KOPT-K1 (cell line): ENCODE results near the gene ADCK2.
A peak's percentile ranks its signal among the peaks of the same experiment; 100 is the strongest.
"Not testable (repeated sequence)": the region's sequence is repeated elsewhere in the genome, so short reads cannot be mapped to it uniquely, and the experiment has no call there.

Source experiments
- H3K27ac ChIP-seq: fragments of 200-600 bp; sonication (generic); 2 replicates; pipeline ENCODE4 v1.5.1; 2016; ENCODE audit warnings: antibody characterized with exemption, mild to moderate bottlenecking, low read depth, low read length; ENCODE audit not compliant: poor library complexity, severe bottlenecking
- H3K36me3 ChIP-seq: fragments of 200-600 bp; sonication (generic); 2 replicates; pipeline ENCODE4 v1.5.1; 2017; ENCODE audit warnings: antibody characterized with exemption, mild to moderate bottlenecking, low read length, moderate library complexity; ENCODE audit not compliant: insufficient read depth
- H3K9me3 ChIP-seq: fragments of 200-600 bp; sonication (generic); 2 replicates; pipeline ENCODE4 v1.5.1; 2017; ENCODE audit warnings: antibody characterized with exemption, low read length, mild to moderate bottlenecking; ENCODE audit not compliant: insufficient read depth, poor library complexity, severe bottlenecking

ADCK2 gene

GRCh38 chr7:140656548-140657515, 15.9 kb upstream of the ADCK2 start:
- Histone ChIP-seq H3K36me3 (no peaks in the 10 kb centered on the region), H3K27ac (peak overlapping the region; percentile 61), H3K9me3 (no peaks in the 10 kb centered on the region)

DNA sequence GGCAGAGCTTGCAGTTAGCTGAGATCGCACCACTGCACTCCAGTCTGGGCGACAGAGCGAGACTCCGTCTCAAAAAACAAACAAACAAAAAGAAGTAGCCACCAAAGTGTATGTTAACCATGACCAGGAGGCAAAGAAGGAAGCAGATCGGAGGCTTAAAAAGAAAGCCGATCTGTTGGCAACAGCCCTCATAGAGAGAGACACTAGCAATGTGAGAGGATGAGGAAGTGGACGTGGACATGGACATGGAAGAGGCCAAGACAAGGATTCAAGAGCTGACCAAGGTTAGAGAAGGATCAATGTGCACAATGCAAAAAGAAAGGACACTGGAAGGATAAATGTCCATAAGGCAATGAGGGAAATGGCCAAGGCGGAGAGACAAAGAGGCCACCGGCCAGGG, 14.9 kb upstream of the ADCK2 start:
- Histone ChIP-seq H3K9me3 (no peaks in the 10 kb centered on the region), H3K36me3 (no peaks in the 10 kb centered on the region), H3K27ac (no peak overlapping the region)

DNA sequence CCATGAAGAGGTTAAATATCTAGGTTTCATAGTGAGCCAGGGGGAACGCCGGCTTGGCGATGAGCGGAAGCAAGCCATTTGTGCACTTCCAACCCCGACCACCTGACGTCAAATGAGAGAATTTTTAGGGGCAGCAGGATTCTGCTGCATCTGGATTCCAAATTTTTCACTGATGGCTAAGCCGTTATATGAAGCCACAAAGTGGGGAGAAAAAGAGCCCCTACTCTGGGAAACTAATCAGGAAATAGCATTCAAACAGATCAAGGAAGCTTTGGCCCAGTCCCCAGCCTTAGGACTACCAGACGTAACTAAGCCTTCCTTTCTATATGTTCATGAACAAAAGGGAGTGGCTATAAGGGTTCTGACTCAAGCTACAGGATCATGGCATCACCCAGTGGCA, 12.9 kb upstream of the ADCK2 start:
- H3K36me3 ChIP-seq: no peaks in the 10 kb centered on the region
- H3K27ac ChIP-seq: no peak overlapping the region
- no peaks in the 10 kb centered on the region for H3K9me3 ChIP-seq

DNA sequence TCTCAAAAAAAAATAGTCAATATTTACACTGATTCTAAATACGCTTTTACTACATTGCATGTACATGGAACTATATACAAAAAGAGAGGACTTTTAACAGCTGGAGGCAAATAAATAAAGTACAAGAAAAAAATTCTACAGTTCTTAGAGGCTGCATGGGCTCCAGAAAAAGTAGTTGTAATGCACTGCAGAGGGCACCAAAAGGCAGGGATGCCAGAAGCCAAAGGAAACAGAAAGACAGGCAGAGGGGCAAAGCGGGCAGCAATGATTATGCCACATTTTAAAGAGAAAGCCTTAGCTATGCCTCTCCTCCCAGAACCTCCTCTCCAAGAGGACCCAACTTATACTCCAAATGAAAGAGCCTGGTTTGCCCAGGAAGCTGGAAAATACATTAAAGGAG, 11.6 kb upstream of the ADCK2 start:
- no peaks in the 10 kb centered on the region for H3K36me3 ChIP-seq
- H3K27ac ChIP-seq: no peak overlapping the region
- no peaks in the 10 kb centered on the region for H3K9me3 ChIP-seq

- H3K36me3 ChIP-seq, H3K27ac ChIP-seq, H3K9me3 ChIP-seq: not testable (repeated sequence)
Observed at GRCh38 chr7:140662938-140663337, 9.8 kb upstream of the ADCK2 start.

- no peaks in the 10 kb centered on the region for H3K36me3 ChIP-seq
- H3K9me3 ChIP-seq: no peaks in the 10 kb centered on the region
- H3K27ac ChIP-seq: no peak overlapping the region
Observed at GRCh38 chr7:140667476-140667875, 5.3 kb upstream of the ADCK2 start.

GRCh38 chr7:140668641-140669040, 4.1 kb upstream of the ADCK2 start:
- no peaks in the 10 kb centered on the region for H3K9me3 ChIP-seq
- no peaks in the 10 kb centered on the region for H3K36me3 ChIP-seq
- no peak overlapping the region for H3K27ac ChIP-seq

DNA sequence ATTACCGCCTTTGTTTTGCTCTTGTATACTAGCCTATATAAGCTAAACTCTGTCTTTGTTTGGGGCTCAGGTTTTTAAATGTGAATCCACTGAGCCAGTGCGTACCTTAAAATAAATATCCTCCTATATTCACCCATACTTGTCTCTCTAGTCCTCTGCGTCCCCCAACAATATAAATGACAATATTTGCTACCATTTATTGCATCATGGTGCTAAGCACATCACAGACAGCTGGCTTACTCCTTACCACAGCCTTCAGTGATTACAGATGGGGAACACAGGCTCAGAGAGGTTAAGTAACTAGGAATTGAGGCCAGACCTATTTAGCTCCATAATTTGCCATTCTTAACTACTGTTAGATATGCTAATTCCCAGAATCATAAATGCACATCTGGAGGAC, 3.4 kb upstream of the ADCK2 start:
- no peak overlapping the region for H3K27ac ChIP-seq
- no peaks in the 10 kb centered on the region for H3K36me3 ChIP-seq
- H3K9me3 ChIP-seq: no peaks in the 10 kb centered on the region

DNA sequence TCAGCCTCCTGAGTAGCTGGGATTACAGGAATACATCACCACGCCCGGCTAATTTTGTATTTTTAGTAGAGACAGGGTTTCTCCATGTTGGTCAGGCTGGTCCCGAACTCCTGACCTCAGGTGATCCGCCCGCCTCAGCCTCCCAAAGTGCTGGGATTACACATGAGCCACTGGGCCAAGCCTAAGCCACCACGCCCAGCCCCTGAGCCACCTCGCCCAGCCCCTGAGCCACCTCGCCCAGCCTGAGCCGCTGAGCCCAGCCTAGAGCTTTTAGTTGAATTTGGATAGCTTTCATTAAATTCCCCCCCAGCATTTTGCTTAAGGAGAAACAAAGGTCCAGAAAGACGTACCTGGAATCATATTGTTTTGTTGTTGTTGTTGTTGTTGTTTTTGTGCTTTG, 2.9 kb upstream of the ADCK2 start:
- not testable (repeated sequence) for H3K27ac ChIP-seq, H3K9me3 ChIP-seq, H3K36me3 ChIP-seq

DNA sequence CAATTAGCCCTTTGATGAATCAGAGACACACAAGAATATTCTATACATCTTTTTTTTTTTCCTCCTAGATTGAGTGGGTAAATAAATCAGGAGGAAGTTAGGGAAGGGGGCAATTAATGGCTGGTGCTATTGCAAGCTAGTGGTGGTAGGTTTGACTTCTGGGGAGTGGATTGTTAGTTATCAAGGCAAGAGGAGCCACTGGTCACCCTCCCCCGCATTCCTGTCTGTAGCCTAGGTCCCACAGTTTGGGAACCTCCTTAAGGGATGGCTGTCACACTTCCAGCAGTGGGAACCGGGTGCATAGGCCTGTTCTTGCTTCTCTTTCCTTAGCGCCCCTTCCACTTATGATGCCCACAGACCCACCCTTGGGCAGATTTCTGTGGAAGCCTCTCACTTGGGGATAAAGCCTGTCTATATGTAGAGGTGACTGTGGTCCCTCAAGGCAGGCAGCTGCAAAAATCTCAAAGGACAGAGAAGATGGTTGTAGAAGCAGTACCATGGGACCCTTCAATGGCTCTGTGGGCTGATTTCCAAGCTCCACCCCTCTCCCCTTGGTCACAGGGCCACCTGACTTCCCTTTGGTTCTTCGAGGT, 2.3 kb upstream of the ADCK2 start:
- peaks cover 2% of the 10 kb centered on the region for H3K36me3 ChIP-seq
- H3K27ac ChIP-seq: no peak overlapping the region
- H3K9me3 ChIP-seq: no peaks in the 10 kb centered on the region

- Histone ChIP-seq H3K36me3 (peaks cover 17% of the 10 kb centered on the region), H3K27ac (peak overlapping the region; percentile 89), H3K9me3 (no peaks in the 10 kb centered on the region)
Observed at GRCh38 chr7:140671966-140672365, 779 bp upstream of the ADCK2 start.

- Histone ChIP-seq H3K27ac (peak overlapping the region; percentile 89), H3K36me3 (peaks cover 29% of the 10 kb centered on the region), H3K9me3 (no peaks in the 10 kb centered on the region)
Observed at GRCh38 chr7:140673063-140673773, 473 bp downstream of the ADCK2 start.

GRCh38 chr7:140673774-140674155, 1.0 kb downstream of the ADCK2 start:
- Histone ChIP-seq H3K27ac (peak overlapping the region; percentile 89), H3K36me3 (peaks cover 34% of the 10 kb centered on the region), H3K9me3 (no peaks in the 10 kb centered on the region)

DNA sequence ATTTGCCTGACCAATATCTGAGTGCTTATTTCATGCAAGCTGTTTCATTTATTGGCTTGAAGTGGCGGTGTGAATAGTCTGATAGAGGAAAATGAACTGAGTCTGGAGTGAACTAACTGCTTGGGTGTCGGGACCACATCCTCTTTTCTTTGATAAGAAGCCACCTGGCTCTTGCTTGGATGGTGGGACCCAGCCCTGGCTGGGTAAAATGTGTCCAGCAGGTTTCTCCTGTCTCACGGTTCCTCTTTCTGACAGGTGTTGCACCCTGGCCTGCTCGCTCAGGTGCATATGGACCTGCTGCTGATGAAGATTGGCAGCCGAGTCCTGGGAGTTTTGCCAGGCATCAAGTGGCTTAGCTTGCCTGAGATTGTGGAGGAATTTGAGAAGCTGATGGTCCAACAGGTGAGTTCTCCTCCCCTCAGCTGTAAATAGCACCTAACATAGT, 1.6 kb downstream of the ADCK2 start:
- H3K36me3 ChIP-seq: peaks cover 40% of the 10 kb centered on the region
- no peak overlapping the region for H3K27ac ChIP-seq
- no peaks in the 10 kb centered on the region for H3K9me3 ChIP-seq

DNA sequence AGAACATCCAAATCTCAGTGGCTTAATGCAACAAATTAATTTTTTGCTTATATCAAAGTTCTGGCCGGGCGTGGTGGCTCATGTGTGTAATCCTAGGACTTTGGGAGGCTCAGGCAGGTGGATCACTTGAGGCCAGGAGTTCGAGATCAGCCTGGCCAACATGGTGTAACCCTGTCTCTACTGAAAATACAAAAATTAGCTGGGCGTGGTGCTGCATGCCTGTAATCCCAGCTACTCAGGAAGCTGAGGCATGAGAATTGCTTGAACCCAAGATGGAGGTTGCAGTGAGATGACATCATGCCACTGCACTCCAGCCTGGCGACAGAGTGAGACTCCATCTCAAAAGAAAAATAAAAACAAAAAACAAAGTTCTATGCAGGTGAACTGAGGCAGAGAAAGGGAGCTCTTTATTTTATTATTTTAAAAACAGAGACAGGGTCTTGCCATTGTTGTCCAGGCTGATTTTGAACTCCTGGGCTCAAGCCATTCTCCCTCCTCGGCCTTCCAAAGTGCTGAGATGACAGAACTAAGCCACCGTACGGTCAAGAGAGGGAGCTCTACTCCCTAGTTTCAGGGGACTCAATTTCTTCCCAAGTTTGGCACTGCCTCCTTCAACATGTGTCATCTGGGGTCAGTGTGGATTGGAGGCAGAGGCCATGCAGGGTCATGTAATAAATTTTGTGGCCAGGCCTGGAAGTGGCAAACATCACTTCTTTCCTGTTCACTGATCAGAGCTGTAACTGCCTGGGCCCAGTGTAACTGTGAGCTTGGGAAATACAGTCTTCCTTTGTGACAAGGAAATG, 2.4 kb downstream of the ADCK2 start:
- H3K9me3 ChIP-seq: no peaks in the 10 kb centered on the region
- H3K27ac ChIP-seq: no peak overlapping the region
- H3K36me3 ChIP-seq: peaks cover 47% of the 10 kb centered on the region
